WI38 (cell line): ENCODE measurements around the gene PHYKPL.

ENCODE experiments used
- H3K4me3 ChIP-seq: 2 replicates; pipeline ENCODE4 v1.5.1; 2011; ENCODE audit warnings: low read depth, mild to moderate bottlenecking, control low read depth, low read length
- TF ChIP-seq, protein P1 (sequence below): IDR thresholded peaks from 2 replicates; pipeline ENCODE4 v1.5.1; 2012; ENCODE audit warnings: low read depth, mild to moderate bottlenecking, control low read depth, low read length

PHYKPL gene

DNA sequence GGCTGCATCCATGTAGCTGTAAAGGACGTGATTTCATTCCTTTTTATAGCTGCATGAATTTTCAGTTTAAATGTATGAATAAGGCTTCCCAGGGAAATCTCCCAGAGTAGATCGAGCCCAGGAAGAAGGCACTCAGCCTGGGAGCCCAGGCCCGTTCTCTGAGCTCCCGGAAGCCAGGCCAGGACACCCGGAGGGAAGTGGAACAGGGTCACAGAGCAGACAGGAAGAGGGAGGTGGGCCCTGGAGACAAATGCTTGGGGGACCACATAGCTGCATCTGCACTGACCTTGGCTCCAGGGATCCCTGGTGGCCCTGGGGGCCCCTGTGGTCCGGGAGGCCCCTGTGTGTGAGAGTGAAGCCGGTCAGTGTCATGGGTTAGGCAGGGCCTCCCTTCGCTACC, 19.7 kb upstream of the PHYKPL start:
- TF ChIP-seq, protein P1, sequence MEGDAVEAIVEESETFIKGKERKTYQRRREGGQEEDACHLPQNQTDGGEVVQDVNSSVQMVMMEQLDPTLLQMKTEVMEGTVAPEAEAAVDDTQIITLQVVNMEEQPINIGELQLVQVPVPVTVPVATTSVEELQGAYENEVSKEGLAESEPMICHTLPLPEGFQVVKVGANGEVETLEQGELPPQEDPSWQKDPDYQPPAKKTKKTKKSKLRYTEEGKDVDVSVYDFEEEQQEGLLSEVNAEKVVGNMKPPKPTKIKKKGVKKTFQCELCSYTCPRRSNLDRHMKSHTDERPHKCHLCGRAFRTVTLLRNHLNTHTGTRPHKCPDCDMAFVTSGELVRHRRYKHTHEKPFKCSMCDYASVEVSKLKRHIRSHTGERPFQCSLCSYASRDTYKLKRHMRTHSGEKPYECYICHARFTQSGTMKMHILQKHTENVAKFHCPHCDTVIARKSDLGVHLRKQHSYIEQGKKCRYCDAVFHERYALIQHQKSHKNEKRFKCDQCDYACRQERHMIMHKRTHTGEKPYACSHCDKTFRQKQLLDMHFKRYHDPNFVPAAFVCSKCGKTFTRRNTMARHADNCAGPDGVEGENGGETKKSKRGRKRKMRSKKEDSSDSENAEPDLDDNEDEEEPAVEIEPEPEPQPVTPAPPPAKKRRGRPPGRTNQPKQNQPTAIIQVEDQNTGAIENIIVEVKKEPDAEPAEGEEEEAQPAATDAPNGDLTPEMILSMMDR, result no peak
- no peak overlapping the region for H3K4me3 ChIP-seq

DNA sequence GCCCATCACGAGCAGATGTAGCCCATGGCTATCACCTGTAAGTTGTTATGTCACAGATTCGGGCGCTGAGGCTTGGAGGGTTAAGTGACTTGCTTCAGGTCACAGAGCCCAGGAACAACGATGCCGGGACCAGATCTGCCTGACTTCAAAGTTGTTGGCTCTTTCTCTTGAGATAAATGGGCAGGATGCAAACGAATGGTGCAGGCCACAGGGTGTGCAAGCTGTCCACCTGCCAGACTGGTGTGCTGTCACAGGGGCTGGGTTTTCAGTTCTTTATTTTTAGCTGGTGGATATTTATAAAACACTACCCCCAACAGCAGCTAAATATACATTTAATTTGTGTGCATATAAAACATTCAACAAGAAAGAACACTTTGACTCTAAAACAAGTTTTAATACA, 17.7 kb upstream of the PHYKPL start:
- TF ChIP-seq, protein P1, result no peak
- H3K4me3 ChIP-seq, result no peak overlapping the region

DNA sequence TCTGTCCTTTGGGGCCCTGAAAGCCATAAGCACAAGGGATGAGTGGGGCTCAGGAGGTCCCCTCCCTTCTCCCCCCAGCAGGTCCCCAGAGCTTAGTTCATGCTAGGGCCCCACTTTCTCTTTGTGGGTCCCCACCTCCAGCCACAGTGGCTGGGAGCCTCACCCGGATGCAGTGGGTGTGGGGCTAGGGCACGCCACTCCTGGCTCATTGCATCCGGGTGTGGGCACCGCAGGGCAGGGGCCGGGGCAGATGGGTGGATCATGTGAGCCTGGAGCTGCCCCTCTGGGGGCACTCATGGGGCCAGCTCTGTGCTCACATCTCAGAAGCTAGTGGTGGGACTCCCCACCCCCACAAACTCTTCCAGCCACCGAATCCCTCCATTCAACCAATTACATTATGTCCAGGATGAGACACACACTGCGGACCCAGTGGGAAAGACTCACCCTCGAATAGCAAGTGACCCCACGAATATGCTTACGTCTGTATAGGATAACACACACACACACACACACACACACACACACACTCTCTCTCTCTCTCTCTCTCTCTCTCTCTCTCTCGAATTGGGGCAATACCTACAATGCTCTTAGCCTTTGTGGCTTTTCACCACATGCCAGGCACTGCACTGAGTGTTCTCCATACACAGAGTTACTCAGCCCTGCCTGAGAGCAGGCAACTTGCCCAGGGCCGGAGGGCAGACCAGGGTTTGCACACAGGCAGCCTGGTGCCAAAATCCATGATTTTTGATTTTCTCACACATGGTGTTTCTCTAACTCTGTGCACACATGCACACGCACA, 16.8 kb upstream of the PHYKPL start:
- TF ChIP-seq, protein P1, result no peak
- H3K4me3 ChIP-seq, result no peak overlapping the region

DNA sequence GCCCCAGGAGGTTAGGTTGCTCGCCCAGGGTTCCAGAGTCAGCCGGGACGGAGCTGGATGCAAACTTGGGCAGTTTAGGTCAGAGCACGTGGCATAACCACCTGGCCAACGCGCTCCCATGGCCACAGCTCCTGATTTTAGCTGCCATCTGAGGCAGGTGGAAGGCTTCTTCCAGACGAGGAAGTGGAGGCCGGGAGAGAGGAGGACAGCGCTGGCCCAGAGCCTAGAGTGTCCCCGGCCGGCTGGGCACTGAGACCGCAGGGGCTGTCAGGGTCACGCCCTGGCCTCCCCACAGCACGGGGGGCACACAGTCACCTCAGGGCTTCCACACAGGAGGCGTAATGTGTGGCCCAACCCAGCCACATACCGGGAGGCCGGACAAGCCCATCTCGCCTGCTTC, 16.1 kb upstream of the PHYKPL start:
- no peak overlapping the region for H3K4me3 ChIP-seq
- TF ChIP-seq, protein P1, result no peak

DNA sequence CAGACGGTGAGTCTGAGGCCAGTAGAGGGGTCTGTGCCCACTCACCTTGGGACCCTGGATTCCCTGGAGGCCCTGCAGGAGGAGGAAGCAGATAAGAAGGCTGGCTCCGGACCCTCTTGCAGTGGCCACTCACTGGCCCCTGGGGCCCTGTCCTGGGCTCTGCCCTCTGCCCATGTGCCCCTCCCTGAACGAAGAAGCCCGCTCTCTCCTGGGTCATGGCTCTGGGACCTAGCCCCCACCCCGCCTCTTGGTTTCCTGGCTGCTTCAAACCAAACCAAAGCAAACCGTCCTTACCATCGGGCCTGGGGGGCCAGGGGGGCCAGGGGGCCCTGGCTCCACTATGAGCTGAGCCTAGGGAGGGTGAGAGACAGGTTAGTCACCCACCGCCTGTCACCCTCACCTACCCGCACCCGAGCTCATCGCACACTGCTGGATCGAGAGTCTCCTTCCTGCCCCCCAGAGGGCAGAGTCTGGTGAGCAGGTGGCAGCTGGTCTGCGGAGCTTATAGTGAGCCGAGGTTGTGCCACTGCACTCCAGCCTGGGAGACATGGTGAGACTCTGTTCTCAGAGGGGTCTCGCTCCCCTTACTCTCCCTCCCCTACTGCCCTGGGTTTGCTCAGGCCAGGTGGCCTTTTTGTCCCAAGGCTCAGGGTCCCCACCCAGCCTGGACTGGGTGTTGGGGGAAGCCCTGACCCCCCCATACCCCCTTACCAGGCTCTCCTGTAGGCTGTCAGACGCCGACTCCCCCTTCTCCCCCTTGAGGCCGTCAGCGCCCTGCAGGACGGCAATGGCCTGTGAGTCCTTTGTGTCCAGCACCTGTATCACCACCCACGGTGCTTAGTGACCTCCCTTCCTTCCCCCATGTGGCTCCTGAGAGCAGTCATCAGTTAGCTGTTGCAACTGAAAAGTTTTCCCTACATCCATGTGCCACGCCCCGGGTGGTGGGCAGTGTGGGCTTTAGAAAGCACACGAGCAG, 15.2 kb upstream of the PHYKPL start:
- TF ChIP-seq, protein P1, result no peak
- H3K4me3 ChIP-seq, result no peak overlapping the region

DNA sequence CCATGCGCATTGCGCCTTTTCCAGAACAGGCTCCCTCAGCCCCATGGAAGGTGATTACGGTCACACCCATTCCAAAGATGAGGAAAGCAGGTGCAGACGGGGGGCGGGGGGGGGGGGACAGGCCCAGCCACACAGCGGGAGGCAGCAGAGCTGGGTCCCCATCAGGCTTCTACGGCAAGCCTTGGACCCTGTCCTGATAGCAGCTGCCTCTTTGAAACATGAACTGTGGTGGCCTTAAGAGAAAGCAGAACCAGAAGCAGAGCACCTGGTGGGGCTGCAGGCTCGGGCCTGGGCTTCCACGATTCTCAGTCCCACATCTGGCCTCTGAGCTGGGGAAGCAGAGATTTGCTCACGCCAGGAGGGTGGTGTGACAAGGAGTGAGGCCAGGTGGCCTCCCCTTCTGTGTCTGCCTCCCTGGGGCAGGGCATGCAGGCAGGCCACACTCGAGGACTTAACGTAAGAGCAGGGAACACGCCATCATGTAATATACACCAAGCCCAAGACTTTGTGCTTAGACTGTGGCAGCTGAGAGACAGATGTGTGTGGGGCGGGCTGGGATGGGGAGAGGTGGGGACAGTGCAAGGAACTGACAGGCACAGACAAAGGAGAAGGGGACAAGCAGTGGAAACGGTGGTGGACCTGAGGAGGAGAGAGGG, 14.2 kb upstream of the PHYKPL start:
- TF ChIP-seq, protein P1, result no peak
- no peak overlapping the region for H3K4me3 ChIP-seq
